Calu3 (cell line): ENCODE results near the gene H2AZ1. TPM values are rescaled to one million over a fixed set of nuclear protein-coding genes. Genes with fewer than 3 reads are reported as not detected.
"Not testable (repeated sequence)": the region's sequence is repeated elsewhere in the genome, so short reads cannot be mapped to it uniquely, and the experiment has no call there.

Experiments used
- BruUV-seq: library from RNA; stranded (reverse); fragments of 400-500 nt; replicated peaks from 2 replicates; lab custom pipeline; 2021; lab: Mats Ljungman, UMichigan
- CTCF ChIA-PET: fragments of 300-600 bp; sonication (Branson Sonifier 250); formaldehyde crosslinking; loops from one replicate; lab custom pipeline; 2022; ENCODE audit warnings: antibody characterized with exemption; lab: Charles Lee
- DNase-seq: peaks from one replicate; pipeline ENCODE4 v3.0.0; 2022
- H3K27ac Mint-ChIP-seq: one replicate; pipeline ENCODE4 v1.8.0; 2022; ENCODE audit warnings: mixed read lengths; ENCODE audit not compliant: unreplicated experiment
- H3K27me3 Mint-ChIP-seq: one replicate; pipeline ENCODE4 v1.8.0; 2022; ENCODE audit warnings: mixed read lengths; ENCODE audit not compliant: unreplicated experiment
- H3K36me3 Mint-ChIP-seq: one replicate; pipeline ENCODE4 v1.8.0; 2022; ENCODE audit warnings: mild to moderate bottlenecking, moderate library complexity, mixed read lengths; ENCODE audit not compliant: insufficient read depth, unreplicated experiment
- H3K4me1 Mint-ChIP-seq: one replicate; pipeline ENCODE4 v1.8.0; 2022; ENCODE audit warnings: mild to moderate bottlenecking, low read depth, mixed read lengths; ENCODE audit not compliant: unreplicated experiment
- H3K4me3 Mint-ChIP-seq: one replicate; pipeline ENCODE4 v1.8.0; 2022; ENCODE audit warnings: mild to moderate bottlenecking, low read depth, moderate library complexity, mixed read lengths; ENCODE audit not compliant: unreplicated experiment
- H3K9me3 Mint-ChIP-seq: one replicate; pipeline ENCODE4 v1.8.0; 2022; ENCODE audit warnings: low read depth, mixed read lengths; ENCODE audit not compliant: unreplicated experiment
- CTCF ChIP-seq: fragments of 200-600 bp; IDR thresholded peaks from one replicate; pipeline ENCODE4 v1.8.0; 2022; ENCODE audit warnings: antibody characterized with exemption; ENCODE audit not compliant: unreplicated experiment
- intact Hi-C: fragments of 100-400 bp; cut with micrococcal nuclease; formaldehyde crosslinking; loops from one replicate; pipeline ENCODE4 v1.10.0; 2022; ENCODE audit not compliant: unreplicated experiment
- total RNA-seq: library from RNA; stranded (reverse); gene quantifications from 2 replicates; pipeline ENCODE4 v1.2.3, GENCODE V29; 2022

The H2AZ1 gene
- total RNA-seq, 1 experiment from 2014 or later: 380 TPM

DNA sequence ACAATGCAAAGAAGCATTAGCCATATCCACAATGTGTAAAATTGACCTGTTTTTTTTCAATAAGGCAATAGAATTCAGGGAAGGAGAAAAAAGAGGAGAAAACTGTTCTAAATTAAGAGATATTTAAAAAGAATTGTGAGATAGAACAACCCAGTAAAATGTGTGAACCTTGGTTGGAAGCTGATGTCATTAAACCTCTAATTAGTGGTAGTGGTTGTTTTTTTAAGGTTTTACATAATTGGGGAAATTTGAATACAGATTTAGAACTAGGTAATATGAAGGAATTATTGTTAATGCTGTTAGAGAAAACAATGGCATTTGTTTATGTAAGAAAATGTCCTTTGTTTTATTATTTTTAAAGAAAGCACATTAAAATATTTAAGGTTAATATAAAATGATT, 15.1 kb upstream of the H2AZ1 start:
- Mint-ChIP-seq H3K36me3 (no peaks in the 10 kb centered on the region), H3K4me1 (peaks cover 6% of the 10 kb centered on the region), H3K27me3 (no peaks in the 10 kb centered on the region), H3K4me3 (no peak overlapping the region), H3K27ac (no peak overlapping the region), H3K9me3 (no peaks in the 10 kb centered on the region)
- no peak for TF ChIP-seq CTCF
- DNase-seq: no peak
- CTCF ChIA-PET: no interaction called here
- no TSS peak for BruUV-seq
- intact Hi-C loops: no loop called here

DNA sequence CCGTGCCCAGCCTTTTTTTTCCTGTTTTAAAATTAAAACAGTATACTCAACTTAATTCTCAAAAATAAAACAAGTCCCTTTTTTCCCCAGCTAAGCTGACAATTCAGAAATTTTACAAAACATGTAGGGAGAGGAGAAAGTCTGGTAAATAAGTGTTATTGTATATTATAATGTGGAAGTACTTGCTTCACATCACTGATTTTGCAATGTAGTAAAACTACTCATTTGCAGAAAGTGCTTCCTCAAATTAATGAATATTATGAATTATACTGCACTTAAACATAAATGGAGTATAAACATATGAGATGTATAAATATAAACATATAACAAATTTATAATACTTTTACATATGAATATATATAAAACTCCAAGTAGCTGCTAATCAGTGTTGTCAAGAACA, 11.6 kb upstream of the H2AZ1 start:
- no peak for TF ChIP-seq CTCF
- BruUV-seq: no TSS peak
- intact Hi-C loops: no loop called here
- CTCF ChIA-PET: no interaction called here
- no peak for DNase-seq
- Mint-ChIP-seq H3K36me3 (no peaks in the 10 kb centered on the region), H3K27ac (no peak overlapping the region), H3K4me1 (no peaks in the 10 kb centered on the region), H3K27me3 (no peaks in the 10 kb centered on the region), H3K9me3 (peaks cover 4% of the 10 kb centered on the region), H3K4me3 (no peak overlapping the region)

DNA sequence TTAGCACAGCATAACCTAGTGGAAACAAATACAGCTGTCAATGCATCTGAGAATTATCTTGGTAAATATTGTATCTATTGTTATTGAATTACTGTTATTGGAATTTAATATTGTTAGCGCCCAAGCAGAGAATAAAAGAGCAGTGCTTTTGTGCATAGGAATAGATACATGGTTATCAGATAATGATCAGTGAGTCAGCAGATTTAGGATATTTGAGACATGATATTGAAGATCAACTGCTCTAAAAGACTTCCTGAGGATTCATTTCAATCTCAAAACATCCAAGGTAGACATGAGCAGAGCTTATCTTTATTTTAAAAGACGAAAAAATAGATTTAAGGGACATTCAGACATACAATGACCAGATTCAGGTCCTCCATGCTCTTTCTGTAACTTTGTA, 10.6 kb upstream of the H2AZ1 start:
- Mint-ChIP-seq H3K4me3 (no peak overlapping the region), H3K9me3 (peaks cover 4% of the 10 kb centered on the region), H3K27ac (no peak overlapping the region), H3K27me3 (no peaks in the 10 kb centered on the region), H3K4me1 (no peaks in the 10 kb centered on the region), H3K36me3 (no peaks in the 10 kb centered on the region)
- intact Hi-C loops: no loop called here
- CTCF ChIA-PET: interaction anchor here (1.1 kb wide), 1 partner anchor 10 kb away, joined by 3 read pairs; the partner anchor contains the start of gene H2AZ1
- no TSS peak for BruUV-seq
- TF ChIP-seq CTCF: no peak
- no peak for DNase-seq

- BruUV-seq, DNase-seq, H3K4me3 Mint-ChIP-seq, H3K27ac Mint-ChIP-seq, H3K4me1 Mint-ChIP-seq, H3K36me3 Mint-ChIP-seq, H3K9me3 Mint-ChIP-seq, H3K27me3 Mint-ChIP-seq, CTCF ChIA-PET, intact Hi-C loops: not testable (repeated sequence)
Measured at GRCh38 chr4:99958207-99958606, 8.1 kb upstream of the H2AZ1 start.

DNA sequence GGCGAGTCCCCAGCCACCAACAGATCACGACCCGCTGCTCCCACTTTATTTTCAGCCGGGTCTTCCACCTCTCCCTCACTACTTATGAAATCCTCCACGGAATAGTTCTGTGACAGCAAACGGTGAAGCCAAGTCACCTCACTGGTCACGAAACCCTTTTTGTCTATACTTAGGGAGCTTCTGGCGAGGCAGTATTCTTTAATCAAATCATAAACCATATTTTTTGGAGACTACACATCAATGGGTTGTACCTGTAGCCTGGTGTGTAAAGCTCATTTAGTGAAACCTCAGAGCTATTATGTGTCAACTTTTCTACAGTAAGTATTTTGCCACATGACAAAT, 809 bp upstream of the H2AZ1 start:
- Mint-ChIP-seq H3K9me3 (no peaks in the 10 kb centered on the region), H3K4me3 (no peak overlapping the region), H3K27ac (no peak overlapping the region), H3K4me1 (no peaks in the 10 kb centered on the region), H3K27me3 (no peaks in the 10 kb centered on the region), H3K36me3 (peaks cover 21% of the 10 kb centered on the region)
- TF ChIP-seq CTCF: no peak
- TSS peak; percentile 55 for BruUV-seq
- intact Hi-C loops: no loop called here
- CTCF ChIA-PET: interaction anchor here (0.9 kb wide), 1 partner anchor 10 kb away, joined by 3 read pairs; no protein-coding TSS in a partner anchor
- DNase-seq: no peak
